ENCODE results near the gene SKA2.

The SKA2 gene

DNA sequence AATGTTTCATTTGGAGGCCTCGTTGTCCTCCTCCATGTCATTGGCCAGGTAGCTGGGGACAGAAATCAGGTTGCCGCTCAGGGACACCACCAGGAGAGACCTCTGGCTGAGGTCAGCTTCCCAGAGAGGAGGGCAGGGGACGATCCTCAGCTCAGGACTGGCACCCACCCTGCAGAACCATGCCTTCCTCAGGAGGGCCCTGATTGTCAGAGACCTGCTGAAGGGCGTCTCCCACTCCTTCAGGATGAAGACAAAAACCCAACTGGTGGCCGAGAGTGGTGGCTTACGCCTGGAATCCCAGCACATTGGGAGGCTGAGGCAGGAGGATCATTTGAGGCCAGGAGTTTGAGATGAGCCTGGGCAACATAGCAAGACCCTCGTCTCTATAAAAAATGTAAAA, 20.1 kb upstream of the SKA2 start:
- Histone ChIP-seq H3K27me3 (ENCODE audit: insufficient read depth, poor library complexity, severe bottlenecking) (no peaks in the 10 kb centered on the region), H3K27ac (replicated peaks) (no peak overlapping the region), H3K4me3 (replicated peaks; ENCODE audit: insufficient read depth, low read length) (no peak overlapping the region)
- DNase-seq (ENCODE audit: low read depth in 1 of 2, low spot score in 1 of 2) = no peak
- TF ChIP-seq, protein P1, sequence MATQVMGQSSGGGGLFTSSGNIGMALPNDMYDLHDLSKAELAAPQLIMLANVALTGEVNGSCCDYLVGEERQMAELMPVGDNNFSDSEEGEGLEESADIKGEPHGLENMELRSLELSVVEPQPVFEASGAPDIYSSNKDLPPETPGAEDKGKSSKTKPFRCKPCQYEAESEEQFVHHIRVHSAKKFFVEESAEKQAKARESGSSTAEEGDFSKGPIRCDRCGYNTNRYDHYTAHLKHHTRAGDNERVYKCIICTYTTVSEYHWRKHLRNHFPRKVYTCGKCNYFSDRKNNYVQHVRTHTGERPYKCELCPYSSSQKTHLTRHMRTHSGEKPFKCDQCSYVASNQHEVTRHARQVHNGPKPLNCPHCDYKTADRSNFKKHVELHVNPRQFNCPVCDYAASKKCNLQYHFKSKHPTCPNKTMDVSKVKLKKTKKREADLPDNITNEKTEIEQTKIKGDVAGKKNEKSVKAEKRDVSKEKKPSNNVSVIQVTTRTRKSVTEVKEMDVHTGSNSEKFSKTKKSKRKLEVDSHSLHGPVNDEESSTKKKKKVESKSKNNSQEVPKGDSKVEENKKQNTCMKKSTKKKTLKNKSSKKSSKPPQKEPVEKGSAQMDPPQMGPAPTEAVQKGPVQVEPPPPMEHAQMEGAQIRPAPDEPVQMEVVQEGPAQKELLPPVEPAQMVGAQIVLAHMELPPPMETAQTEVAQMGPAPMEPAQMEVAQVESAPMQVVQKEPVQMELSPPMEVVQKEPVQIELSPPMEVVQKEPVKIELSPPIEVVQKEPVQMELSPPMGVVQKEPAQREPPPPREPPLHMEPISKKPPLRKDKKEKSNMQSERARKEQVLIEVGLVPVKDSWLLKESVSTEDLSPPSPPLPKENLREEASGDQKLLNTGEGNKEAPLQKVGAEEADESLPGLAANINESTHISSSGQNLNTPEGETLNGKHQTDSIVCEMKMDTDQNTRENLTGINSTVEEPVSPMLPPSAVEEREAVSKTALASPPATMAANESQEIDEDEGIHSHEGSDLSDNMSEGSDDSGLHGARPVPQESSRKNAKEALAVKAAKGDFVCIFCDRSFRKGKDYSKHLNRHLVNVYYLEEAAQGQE (IDR thresholded peaks at IDR 0.05; ENCODE audit: insufficient replicate concordance, low read depth) = no peak
- TF ChIP-seq CTCF (IDR thresholded peaks at IDR 0.05; ENCODE audit: insufficient read depth, low read length) = no peak
- TF ChIP-seq GABPA (IDR thresholded peaks at IDR 0.05; ENCODE audit: low read depth) = no peak
- TF ChIP-seq POLR2AphosphoS5 (IDR thresholded peaks at IDR 0.05; ENCODE audit: low read depth) = no peak
- TF ChIP-seq SPI1 (IDR thresholded peaks at IDR 0.05; ENCODE audit: borderline replicate concordance, low read depth) = no peak

DNA sequence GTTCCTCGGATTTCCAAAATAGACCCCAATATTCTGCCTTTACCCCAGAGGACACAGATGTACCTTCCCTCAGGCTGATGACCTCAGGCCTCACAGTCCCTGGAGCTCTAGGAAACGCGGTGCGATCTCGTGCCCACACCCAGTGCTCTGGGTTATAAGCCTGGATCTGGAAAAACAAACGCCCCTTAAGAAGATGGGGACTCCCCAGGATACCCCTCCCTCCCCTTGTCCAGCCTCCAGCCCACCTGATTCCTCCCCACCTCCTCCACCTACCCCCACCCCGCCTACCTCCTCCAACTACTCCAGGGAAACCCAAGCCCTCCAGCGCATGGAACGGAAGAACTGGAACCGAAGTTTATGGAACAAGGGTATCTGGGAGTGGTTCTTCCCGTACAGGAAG, 19.7 kb upstream of the SKA2 start:
- TF ChIP-seq SPI1 (IDR thresholded peaks at IDR 0.05; ENCODE audit: borderline replicate concordance, low read depth) = no peak

GRCh38 chr17:59172436-59173004, 17.5 kb upstream of the SKA2 start:
- Histone ChIP-seq H3K27me3 (ENCODE audit: insufficient read depth, poor library complexity, severe bottlenecking) (no peaks in the 10 kb centered on the region), H3K4me3 (replicated peaks; ENCODE audit: insufficient read depth, low read length) (no peak overlapping the region), H3K27ac (replicated peaks) (no peak overlapping the region)
- DNase-seq (ENCODE audit: low read depth in 1 of 2, low spot score in 1 of 2) = no peak
- no peak for TF ChIP-seq POLR2AphosphoS5 (IDR thresholded peaks at IDR 0.05; ENCODE audit: low read depth)
- no peak for TF ChIP-seq CTCF (IDR thresholded peaks at IDR 0.05; ENCODE audit: insufficient read depth, low read length)

More for the DNA sequence above, 19.7 kb upstream of the SKA2 start:
- Histone ChIP-seq H3K27me3 (ENCODE audit: insufficient read depth, poor library complexity, severe bottlenecking) (no peaks in the 10 kb centered on the region), H3K4me3 (replicated peaks; ENCODE audit: insufficient read depth, low read length) (no peak overlapping the region), H3K27ac (replicated peaks) (no peak overlapping the region)
- DNase-seq (ENCODE audit: low read depth in 1 of 2, low spot score in 1 of 2) = no peak

DNA sequence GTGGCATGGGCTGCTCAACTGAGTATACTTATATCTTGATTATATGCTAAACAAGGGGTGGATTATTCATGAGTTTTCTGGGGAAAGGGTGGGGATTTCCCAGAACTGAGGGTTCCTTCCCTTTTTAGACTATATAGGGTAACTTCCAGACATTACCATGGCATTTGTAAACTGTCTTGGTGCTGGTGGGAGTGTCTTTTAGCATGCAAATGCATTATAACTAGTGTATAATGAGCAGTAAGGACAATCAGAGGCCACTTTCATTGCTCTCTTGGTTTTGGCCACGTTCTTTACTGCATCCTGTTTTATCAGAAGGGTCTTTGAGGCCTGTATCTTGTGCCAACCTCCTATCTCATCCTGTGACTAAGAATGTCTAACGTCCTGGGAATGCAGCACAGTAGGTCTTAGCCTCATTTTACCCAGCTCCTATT, 12.6 kb upstream of the SKA2 start:
- Histone ChIP-seq H3K27me3 (ENCODE audit: insufficient read depth, poor library complexity, severe bottlenecking) (no peaks in the 10 kb centered on the region), H3K27ac (replicated peaks) (no peak overlapping the region), H3K4me3 (replicated peaks; ENCODE audit: insufficient read depth, low read length) (no peak overlapping the region)

More for the DNA sequence above, 12.6 kb upstream of the SKA2 start:
- TF ChIP-seq SPI1 (IDR thresholded peaks at IDR 0.05; ENCODE audit: borderline replicate concordance, low read depth) (no peak), POLR2AphosphoS5 (IDR thresholded peaks at IDR 0.05; ENCODE audit: low read depth) (no peak), GABPA (IDR thresholded peaks at IDR 0.05; ENCODE audit: low read depth) (no peak), CTCF (IDR thresholded peaks at IDR 0.05; ENCODE audit: insufficient read depth, low read length) (no peak)
- TF ChIP-seq, protein P1 (IDR thresholded peaks at IDR 0.05; ENCODE audit: insufficient replicate concordance, low read depth) = no peak
- no peak for DNase-seq (ENCODE audit: low read depth in 1 of 2, low spot score in 1 of 2)
